ENCODE results near the gene RNF123.
"Not testable (repeated sequence)": the region's sequence is repeated elsewhere in the genome, so short reads cannot be mapped to it uniquely, and the experiment has no call there.

RNF123 gene

DNA sequence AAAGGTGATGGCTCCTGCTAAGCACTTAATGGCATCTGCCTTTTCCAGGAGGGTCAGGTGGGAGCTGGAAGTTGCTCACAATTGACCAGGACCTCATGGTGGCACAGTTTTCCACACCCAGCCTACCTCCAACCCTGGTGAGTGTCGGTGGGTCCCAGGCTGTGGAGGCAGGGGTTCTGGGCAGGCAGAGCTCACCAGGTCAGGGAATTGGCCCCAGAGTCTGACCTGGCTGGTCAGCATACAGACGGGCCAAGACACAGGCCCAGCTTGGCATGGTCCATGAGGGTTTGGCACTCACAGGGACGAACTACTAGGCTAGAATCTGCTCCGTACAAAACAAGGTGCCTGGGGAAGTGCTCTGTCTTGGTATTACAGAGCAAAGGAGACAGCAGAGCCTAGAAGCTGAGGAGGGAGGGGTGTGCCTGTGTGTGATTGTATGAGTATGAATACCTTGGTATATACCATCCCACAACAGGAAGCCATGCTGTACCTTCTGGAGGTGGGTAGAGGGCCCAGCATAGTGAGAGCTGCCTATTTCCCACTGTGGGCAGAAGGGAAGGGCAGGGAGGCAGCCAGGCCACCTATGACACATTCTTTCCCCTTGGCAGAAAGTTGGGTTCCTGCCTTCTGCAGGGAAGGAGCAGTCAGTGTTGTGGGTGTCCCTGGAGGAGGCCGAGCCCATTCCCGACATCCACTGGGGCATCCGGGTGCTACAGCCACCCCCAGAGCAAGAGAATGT lies 8.7 kb upstream of the RNF123 start:
- no peak for DNase-seq

DNA sequence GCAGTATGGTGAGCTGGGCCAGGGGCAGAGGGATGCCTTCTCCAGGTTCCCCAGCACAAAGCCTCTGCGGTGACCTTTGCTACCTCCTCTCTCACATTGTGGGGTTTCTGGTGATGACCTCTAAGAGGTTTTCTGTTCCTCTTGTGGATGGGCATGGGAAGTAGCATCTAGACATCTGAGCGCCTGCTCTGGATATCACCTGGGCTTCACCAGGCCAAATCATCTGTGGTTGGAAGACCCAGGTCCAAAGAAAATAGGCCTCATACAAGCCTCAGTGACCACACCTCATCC lies 8.2 kb upstream of the RNF123 start:
- no peak for DNase-seq

DNA sequence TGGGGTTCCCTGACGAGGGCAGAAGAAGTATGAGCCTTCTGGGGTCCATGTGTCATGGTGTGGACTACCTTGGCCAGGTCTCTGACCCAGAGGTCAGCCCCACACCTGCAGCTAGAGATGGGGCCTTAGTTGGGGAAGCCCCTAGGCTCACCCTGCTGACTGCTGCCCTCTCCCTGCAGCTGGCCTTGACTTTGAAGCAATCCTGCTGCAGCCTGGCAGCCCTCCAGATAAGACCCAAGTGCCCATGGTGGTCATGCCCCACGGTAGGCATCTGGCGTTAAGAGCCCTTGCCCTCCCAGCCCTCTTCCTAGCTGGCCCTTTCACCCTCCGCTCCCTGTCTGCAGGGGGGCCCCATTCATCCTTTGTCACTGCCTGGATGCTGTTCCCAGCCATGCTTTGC lies 7.8 kb upstream of the RNF123 start:
- no peak for DNase-seq

DNA sequence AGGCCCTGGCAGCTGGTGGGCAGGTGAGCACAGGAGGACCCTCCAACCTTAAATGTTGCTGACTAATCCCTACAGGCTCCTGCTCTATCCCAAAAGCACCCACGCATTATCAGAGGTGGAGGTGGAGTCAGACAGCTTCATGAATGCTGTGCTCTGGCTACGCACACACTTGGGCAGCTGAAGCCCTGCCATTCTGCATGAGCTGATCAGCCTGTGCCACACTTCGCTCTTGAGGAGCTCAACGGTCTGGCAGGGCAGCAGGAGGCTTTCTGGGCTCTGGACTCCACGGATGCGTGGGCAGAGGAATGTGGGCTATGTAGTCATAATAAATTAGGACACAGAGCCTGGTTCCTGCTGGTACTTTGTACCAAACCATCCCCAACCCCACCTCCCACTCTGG lies 6.2 kb upstream of the RNF123 start:
- no peak for DNase-seq

DNA sequence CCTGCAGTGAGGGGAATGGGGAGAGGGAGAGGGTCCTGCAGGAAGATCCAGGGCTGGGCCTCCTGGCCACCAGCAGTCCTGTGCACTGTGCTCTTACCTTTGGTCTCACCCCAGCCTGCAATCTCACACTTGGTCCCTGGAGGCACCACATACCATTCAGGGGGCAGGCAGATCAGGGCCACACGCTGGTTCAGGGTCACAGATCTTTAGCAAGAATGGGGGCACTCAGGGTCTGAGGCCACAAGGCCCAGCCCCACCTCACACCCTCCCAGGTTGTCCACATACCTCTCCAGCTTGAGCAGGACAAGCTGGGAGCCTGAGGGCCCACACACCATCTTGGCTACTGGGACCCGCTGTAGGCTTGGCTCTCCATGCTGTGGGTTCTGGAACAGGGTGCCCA lies 4.9 kb upstream of the RNF123 start:
- DNase-seq, result not testable (repeated sequence)

DNA sequence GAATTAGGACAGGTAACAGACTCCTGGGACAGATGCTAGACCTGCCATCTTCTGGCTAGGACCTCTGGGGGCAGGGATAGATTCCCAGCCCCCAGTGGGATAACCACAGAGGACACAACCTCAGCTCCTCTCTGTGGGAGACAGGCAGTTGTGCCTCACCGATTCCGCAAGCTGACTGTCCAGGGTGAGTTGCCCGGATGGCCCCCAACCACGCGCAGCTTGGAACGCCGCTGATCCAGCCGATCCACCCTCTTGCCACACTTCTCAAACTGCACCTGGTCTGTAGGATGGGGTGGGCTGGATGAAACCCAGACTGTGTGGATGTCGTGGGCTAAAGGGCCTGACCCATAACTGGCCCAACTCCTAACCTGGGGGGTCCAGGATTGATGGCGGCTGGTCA lies 4.3 kb upstream of the RNF123 start:
- DNase-seq, result not testable (repeated sequence)

DNA sequence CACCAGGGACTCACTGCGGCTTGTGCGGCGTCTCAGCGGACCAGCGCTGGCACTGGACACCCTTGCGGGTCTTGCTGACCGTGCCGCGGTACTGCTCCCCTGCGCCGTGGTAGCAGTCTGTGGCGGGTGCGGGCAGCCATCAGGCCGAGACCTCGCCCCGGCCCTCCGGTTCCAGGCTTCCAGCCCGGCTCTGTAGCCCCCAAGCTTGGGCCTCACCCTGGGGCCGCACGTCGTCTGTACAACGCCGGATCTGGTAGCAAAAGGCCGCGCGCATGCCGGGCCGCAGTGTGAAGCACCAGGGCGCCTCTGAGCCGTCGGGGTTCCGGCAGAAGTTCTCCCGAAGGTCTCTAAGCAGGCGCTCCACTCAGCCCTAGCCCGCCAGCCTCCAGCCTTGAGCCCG lies 3.5 kb upstream of the RNF123 start:
- DNase-seq, result not testable (repeated sequence)

DNA sequence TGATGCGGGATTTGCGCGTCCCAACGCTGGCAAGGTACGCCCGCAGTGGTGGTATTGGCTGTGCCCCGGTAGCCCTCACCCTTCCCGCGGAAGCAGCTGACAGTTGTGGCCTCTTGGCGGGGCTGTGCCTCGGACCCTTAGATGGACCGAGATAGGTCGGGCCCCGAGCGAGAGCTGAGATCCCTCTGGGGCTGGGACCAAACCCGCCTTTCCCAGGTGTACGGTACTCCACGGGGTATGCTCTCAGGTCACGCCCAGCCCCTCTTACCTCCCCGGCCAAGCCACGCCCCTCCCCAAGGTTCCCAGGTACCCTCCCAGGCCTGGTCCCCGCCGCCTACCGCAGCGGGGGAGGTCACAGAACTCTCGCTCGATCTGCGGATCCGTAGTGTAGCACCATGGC lies 3.0 kb upstream of the RNF123 start:
- DNase-seq, result not testable (repeated sequence)

DNA sequence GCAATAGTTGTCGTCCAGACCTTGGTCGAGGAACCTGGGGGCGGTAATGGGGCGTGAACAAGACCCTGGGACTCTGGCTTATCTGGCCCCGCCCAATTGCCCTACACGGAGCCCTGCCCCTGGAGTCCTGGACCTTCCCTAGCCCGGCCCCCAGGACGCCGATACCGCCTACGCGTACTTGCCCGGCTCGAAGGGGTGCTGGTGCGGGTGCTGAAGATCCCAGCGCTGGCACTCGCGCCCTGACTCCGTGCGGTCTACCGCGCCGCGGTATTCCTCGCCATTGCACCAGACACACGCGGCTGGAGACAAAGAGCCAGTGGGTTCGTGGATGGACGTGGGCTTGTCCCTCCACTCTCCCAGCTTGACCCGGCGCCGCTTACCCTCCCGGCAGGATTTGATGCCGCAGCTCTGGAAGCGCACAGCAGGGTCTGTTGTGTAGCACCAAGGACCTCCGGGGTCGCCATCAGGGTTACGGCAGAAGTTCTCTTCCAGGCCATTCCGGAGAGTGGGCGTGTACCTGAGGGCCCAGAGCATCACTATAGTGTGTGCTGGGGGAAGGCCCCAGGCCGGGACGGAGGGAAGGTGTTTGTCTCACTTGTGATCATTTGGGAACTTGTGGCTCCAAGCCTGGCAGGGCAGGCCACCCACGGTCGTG lies 2.5 kb upstream of the RNF123 start:
- not testable (repeated sequence) for DNase-seq

DNA sequence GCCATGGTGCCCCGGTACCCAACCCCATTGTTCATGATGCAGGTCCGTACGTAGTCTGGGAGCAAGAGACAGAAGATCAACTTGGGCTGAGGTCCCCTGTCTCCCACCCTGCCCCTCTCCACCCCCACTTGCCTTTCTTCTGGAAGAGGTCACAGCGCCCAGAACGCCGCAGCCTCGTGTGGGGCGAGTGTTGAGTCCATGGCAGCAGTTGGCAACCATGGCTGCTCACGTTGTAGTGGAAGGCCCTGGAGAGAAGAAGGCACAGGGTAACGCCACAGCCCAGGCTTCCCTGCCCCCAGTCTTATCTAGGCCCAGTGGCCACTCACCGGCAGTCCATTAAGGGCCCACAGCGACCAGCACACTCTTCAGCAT lies 1.9 kb upstream of the RNF123 start:
- DNase-seq, result not testable (repeated sequence)

DNA sequence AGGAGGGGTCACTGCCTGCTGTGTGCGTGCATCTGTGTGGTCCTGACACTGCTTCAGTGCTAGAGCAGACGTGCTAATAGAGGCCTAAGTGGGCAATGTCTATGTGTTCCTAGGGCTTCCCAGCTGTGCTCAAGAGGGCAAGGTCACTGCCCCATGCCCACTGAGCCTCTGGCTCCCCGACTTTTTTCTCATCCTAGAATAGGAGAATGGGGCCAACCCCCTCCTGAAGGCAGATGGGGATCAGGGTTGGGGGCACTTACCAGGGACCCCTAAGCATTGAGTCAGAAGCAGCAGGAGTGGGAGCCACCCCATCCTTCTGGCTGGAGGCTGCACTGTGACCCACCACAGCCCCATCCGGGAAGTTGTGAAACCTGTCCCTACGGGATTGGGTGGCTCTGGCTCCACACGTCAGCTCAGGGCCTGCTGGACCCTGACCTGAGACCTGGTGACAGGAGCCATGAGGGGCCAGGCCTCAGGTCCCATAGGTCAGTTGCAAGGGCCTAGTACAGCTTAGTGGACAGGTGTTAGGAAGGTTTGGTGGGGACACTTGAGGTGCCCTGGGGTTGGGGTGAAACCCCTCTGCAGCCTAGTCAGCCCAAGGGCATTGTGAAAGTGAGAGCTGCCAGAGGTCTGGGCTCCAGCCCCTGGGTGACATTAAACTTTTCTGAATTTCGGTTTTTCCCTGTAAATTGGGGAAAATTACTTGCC lies 865 bp upstream of the RNF123 start:
- DNase-seq, result not testable (repeated sequence)

DNA sequence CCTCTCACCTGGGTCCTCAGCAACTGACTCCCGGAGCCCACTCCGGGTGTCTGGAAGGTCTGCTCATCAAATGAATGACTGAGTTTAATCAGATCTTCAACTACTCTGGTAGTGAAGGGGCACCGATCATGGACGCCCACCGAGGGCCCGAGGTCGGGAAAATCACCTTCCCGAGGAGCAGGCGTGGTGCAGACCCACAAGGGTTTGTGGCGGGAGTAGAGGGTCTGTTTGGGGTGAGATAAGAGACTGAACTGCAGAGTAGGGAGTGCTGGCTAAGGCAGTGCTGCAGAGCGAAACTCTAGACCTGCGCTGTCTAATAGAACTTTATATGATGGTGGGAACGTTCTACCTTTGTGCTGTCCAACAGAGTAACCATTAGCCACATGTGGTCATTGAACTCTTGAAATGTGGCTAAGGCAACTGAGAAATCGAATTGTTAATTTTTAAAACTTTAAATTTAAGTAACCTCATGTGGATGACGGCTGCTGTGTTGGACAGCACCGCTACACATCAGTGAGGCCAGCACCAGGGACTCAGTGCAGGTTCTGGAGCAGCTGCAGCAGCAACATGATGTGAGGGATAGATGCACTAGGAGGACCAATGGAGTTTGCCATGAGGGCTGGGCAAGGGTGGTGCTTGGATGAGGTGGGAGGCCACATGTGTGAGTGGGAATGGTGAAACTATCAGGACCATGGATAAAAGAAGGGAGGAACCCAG lies 709 bp downstream of the RNF123 start:
- DNase-seq, result not testable (repeated sequence)

DNA sequence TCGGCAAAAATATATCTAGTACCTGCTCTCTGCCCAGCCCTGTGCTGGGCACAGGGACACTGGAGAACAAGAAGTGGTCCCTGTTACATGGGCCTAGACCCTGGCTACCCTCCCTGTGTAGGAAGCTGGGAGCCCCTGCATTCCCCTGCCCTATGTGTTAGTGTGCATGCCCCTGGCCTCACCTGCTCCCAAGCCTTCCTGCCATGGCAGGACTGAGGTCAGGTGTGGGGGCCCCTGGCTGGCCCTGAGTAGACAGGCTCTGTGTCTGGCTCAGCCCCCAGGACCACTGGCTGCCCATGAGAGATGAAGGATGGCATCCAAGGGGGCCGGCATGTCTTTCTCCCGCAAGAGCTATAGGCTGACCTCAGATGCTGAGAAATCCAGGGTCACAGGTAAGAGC lies 1.5 kb downstream of the RNF123 start:
- not testable (repeated sequence) for DNase-seq

DNA sequence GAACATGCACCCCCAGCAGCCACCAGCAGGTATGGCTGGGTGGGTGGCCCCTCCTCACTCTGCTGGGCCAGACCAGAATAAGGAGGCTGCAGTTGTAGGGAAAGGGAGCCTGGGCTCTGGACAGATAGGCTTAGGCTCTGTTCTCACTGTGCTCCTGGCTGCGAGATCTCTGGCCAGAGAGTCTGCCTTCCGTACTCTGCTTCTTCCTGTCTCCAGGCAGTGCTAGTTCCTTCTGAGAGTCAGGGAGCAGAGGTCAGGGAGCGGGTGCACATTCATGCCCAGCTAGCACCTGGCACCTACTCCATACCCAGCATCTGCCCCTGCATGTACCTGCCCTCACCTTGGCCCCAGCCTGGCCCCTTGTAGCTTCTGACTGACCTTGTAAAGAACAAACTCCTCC lies 2.1 kb downstream of the RNF123 start:
- not testable (repeated sequence) for DNase-seq

DNA sequence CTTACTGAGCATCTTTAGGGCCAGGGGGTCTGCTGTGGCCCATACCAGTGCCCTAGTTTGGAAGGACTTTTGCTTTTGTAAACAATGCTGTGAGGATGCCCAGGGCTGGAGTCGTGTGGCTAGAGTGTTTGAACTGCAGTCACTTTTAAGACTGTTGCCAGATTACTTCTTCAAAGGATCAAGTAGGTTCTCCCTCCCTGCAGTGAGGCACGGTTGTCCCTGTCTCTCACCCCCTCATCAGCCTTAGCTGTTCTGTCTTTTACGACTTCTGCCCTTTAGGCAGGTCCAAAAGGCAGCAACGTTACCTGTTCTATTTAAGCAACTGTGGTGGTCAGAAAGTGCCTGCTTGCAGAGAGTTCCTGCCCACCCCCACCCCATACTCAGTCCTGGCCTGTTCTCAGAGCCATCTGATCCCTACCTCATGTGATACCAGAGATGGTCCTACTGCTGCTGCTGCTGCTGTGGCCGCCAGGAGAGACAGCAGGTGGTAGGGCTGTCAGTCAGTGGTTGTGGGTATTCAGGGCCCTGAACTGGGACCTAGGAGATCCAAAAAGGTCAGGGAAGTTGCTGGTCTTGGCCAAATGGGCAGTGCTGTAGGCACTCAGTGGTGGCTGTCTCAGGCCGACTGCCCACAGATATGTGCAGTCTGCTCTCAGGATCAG lies 5.2 kb downstream of the RNF123 start:
- not testable (repeated sequence) for DNase-seq

DNA sequence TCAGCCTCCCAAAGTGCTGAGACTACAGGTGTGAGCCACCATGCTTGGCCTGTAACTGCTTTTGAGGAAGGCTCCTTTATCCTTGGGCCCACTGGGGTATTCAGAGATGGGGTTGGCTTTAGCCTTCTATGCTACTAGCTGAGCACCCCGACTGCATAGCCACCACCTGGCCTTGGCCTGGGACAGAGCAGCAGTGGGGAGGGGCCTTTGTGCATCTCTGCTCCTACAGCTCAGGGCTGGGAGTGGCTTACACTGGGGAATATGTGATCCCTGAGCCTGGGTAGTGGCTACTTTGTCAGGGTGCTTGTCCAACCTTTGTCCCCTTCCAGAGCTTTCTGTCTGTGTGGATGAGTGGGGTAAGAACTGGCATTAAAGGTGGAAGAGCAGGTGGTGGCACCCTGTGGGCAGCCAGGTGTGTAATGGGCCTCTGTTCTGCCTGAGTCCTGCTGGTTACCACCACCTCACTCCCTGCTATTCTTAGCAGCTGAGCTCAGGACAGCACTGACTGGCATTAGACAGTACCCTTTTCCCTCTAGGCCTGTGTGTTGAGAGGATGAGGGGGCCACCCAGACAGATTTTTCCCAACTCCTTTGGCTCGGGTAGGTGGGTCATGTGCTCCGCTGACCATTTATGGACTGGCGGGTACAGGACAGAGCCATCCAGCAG lies 6.1 kb downstream of the RNF123 start:
- DNase-seq, result not testable (repeated sequence)

DNA sequence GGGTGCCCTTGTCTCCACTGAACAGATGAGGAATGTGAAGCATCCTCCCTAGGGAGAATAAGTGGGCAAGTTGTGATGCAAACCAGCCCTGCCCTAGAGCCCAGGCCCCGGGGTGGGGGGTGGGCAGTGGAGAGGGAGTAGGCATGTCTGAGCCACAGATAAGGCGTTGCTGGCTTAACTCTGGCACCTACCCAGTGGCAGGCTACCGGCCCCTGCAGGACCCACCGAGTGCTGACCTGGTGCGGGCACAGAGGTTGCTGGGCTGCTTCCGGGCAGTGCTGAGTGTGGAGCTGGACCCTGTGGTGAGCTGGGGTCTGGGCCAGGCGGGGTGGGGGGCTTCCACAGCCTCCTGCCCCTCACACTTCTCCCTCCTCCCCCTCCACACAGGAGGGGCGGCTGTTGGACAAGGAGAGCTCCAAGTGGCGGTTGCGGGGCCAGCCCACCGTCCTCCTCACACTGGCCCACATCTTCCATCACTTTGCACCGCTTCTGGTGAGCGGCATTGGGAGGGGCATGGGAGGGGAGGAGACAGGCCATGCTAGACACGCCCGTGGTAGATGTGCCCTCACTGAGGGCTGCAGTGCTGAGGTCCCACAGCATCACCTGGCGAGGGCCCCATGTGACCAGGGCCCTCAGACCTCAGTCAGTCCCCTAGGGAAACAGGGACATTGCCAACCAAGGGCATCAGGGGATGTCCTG lies 10.1 kb downstream of the RNF123 start:
- DNase-seq, result no peak

DNA sequence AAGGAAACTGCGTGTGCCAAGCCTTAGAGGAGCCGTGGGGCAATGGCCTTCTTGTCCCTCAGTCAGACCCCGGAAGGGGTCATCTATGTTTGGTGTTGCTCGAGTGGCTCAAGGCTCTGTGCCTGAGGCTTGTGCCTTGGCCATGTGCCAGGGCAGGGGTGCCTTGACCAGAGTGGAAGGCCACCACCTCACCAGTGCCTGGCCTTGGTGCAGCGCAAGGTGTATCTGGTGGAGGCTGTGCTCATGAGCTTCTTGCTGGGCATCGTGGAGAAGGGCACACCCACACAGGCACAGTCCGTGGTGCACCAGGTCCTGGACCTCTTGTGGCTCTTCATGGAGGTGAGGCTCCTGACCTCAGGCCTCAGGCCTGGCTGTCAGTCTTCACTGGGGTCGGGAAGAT lies 10.7 kb downstream of the RNF123 start:
- no peak for DNase-seq

DNA sequence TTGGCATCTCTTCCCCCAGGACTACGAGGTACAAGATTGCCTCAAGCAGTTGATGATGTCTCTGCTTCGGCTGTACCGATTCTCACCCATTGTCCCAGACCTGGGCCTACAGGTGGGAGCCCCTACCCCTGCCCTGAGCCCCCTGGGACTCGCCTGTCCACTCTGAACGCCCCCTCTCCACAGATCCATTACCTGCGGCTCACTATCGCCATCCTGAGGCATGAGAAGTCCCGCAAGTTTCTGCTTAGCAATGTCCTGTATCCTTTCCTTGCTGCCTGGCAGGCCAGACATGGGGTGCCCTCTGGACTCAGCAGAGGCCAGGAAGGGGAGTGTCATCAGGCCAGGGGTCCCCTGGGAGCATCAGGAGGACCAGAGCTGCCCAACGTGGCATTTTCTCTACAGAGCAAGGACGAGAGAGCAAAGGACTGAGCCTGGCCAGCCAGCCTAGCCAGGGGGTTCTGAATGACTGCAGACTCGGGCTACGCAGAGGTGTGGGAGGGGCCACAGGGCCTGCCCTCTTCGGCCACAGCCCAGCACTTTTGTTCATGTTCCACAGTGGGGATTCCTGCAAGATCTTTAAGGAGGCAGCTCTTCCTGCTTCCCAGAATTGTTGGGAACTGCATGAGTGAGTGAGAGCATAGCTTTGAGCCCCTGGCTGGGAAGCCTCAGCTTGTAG lies 11.2 kb downstream of the RNF123 start:
- DNase-seq, result no peak

Data from nucleus accumbens (tissue), 56 donors.